Activated naive CD8-positive, alpha-beta T cell (primary cell): Measurements from ENCODE around the gene MEIOB.

ENCODE experiments used
- H3K27ac Mint-ChIP-seq: one replicate; pipeline ENCODE4 v1.8.0; 2021; ENCODE audit warnings: mixed read lengths
- H3K27me3 Mint-ChIP-seq: one replicate; pipeline ENCODE4 v1.8.0; 2021; ENCODE audit warnings: mixed read lengths
- H3K36me3 Mint-ChIP-seq: one replicate; pipeline ENCODE4 v1.8.0; 2021; ENCODE audit warnings: mixed read lengths
- H3K4me1 Mint-ChIP-seq: one replicate; pipeline ENCODE4 v1.8.0; 2021; ENCODE audit warnings: low read depth, mixed read lengths
- H3K4me3 Mint-ChIP-seq: one replicate; pipeline ENCODE4 v1.8.0; 2021; ENCODE audit warnings: mild to moderate bottlenecking, mixed read lengths
- H3K9me3 Mint-ChIP-seq: one replicate; pipeline ENCODE4 v1.8.0; 2021; ENCODE audit warnings: low read depth, mixed read lengths

MEIOB gene

DNA sequence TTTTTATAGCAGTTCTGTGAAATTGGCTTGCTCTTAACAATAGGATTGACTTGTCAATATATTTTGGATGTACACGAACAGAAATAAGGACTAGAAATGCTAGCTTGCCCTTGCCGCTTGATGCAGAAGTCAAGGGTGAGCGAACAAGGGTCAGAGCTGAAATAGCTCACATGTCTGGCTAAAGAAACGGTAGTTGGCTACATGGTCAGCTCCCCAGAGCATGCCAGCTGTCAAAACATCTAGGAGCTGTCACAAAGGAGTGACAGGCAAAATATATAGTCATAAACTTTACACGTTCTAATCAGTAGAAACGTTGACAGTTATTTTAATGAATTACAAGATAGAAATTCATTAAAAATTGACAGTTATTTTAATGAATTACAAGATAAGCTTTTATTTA lies 2.9 kb upstream of the MEIOB start:
- H3K9me3 Mint-ChIP-seq = no peaks in the 10 kb centered on the region
- peaks cover 17% of the 10 kb centered on the region for H3K27me3 Mint-ChIP-seq
- H3K4me1 Mint-ChIP-seq = peaks cover 4% of the 10 kb centered on the region
- H3K4me3 Mint-ChIP-seq = no peak overlapping the region
- H3K36me3 Mint-ChIP-seq = no peaks in the 10 kb centered on the region
- no peak overlapping the region for H3K27ac Mint-ChIP-seq

DNA sequence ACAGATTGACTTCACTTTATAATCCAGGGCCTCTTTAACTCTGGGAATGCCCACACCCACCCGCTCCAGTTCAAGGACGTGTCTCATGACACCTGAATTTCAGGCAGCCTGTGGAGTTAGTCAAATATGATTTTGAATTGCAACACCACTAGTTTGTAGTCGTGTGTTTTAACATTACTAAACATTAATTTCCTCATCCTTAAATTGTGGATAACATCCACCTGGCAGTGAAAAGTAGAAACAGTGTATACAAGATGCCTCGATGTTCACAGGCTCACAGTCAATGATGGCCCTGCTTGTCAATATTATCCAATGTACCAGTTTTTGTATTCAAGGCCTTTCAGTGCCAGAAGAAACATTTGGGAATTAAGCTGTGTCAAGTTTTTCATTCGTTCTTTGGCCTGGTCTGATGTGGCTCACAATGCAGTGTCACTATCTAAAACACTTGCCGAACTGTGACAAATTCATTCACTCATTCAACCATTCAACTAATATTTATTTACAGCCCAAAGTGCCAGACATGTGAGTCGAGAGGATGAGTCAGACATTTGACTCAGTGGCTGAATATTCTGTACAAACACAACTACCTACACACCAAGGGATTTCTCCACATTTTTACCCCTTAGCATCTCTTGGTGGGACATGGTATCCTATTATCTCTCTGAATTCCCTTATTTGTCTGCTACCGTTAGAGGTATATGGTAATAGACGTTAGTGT lies 1.4 kb downstream of the MEIOB start:
- Mint-ChIP-seq H3K27me3 (peaks cover 7% of the 10 kb centered on the region), H3K9me3 (no peaks in the 10 kb centered on the region)

DNA sequence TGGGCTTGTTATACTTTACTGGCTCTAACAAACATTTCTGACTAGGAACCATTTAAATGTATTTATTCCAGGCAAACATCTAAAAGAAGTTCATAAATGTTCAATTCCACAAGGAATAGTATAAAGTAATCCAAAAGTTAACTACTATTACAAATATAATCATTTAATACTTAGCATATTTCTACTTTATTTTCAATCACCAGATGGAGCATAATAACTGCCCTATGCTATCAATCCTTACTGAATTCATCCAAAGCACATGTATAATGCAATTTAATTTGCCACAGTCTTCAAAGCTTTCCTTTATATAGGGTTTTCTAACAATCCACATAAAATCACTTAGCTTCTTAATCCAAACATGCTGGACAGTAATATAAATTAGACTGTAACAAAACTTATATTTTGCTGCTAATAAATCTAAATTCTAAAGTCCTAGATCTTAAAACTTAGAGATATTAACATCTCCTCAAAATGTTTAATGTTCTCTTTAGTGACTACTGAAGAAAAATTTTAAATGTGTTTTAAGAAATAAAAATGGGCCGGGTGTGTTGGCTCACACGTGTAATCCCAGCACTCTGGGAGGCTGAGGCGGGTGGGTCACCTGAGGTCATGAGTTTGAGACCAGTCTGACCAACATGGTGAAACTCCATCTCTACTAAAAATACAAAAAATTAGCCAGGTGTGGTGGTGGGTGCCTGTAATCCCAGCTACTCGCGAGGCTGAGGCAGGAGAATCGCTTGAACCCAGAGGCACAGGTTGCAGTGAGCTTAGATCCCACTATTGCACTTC lies 5.9 kb downstream of the MEIOB start:
- H3K4me3 Mint-ChIP-seq = no peak overlapping the region
- no peaks in the 10 kb centered on the region for H3K9me3 Mint-ChIP-seq
- peaks cover 2% of the 10 kb centered on the region for H3K4me1 Mint-ChIP-seq
- H3K27ac Mint-ChIP-seq = no peak overlapping the region
- no peaks in the 10 kb centered on the region for H3K36me3 Mint-ChIP-seq
- no peaks in the 10 kb centered on the region for H3K27me3 Mint-ChIP-seq

More for the DNA sequence above, 1.4 kb downstream of the MEIOB start:
- H3K4me3 Mint-ChIP-seq = no peak overlapping the region
- peaks cover 4% of the 10 kb centered on the region for H3K4me1 Mint-ChIP-seq
- no peaks in the 10 kb centered on the region for H3K36me3 Mint-ChIP-seq
- no peak overlapping the region for H3K27ac Mint-ChIP-seq

DNA sequence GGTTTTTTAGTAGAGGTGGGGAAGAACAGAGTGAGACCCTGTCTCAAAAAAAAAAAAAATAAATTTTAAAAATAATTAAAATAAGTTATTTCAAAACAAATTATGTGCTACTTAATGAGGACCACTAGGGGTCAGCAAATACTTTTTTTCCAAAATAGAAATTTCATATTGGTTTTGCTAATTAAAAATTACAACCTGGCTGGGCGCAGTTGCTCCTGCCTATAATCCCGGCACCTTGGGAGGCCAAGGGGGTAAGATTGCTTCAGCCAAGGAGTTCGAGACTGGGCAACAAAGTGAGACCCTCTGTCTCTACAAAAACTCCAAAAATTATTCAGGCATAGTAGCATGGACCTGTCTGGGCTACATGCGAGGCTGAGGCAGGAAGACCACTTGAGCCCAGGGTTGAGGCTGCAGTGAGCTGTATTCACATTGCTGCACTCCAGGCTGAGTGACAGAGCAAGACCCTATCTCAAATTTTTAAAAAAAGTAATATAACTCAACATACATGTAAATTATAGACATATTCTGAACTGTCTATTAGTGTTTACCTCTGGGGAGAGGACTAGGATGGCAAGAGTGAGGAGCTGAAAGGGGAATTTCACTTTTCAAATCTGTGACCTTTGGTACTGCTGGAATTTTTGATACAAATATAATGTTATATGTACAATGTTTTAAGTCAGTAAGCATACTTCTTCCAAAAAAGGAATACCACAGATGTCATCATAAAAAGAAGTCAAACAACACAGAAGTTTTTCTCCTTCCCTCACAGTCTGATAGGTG lies 8.1 kb downstream of the MEIOB start:
- no peaks in the 10 kb centered on the region for H3K4me1 Mint-ChIP-seq
- H3K9me3 Mint-ChIP-seq = no peaks in the 10 kb centered on the region
- no peak overlapping the region for H3K27ac Mint-ChIP-seq
- no peak overlapping the region for H3K4me3 Mint-ChIP-seq
- no peaks in the 10 kb centered on the region for H3K36me3 Mint-ChIP-seq
- H3K27me3 Mint-ChIP-seq = no peaks in the 10 kb centered on the region

DNA sequence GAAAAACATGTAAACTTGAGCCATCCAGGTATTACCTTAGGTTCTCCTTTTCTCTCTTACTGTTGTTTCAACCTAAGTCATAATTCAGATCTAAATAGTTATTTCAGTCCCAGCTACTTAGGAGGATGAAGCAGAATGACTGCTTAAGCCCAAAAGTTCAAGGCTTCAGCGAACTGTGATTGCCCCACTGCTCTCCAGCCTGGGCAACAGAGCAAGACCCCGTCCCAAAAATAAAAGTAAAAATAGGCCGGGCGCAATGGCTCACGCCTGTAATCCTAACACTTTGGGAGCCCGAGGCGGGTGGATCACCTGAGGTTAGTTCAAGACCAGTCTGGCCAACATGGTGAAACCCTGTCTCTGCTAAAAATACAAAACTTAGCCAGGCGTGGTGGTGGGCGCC lies 9.6 kb downstream of the MEIOB start:
- Mint-ChIP-seq H3K36me3 (no peaks in the 10 kb centered on the region), H3K4me3 (no peak overlapping the region), H3K4me1 (peaks cover 3% of the 10 kb centered on the region), H3K27ac (no peak overlapping the region), H3K9me3 (no peaks in the 10 kb centered on the region), H3K27me3 (no peaks in the 10 kb centered on the region)

DNA sequence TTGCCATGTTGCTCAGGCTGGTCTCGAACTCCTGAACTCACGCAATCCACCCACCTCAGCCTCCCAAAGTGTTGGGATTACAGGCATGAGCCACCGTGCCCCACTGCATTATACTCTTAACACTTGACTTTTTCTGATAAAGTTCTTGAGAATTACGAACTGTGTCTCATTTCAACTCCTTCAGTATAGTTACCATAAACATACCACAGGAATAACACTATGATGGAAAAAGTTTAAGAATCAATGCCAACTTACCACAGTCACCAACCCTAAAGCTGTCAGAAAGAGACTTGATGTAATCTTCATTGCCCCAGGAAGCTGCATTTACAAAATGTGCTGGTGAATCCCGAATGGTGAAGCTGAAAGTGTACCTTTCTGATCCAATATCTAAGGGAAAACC lies 10.2 kb downstream of the MEIOB start:
- Mint-ChIP-seq H3K9me3 (no peaks in the 10 kb centered on the region), H3K36me3 (no peaks in the 10 kb centered on the region), H3K27me3 (no peaks in the 10 kb centered on the region), H3K4me3 (no peak overlapping the region), H3K4me1 (peaks cover 7% of the 10 kb centered on the region), H3K27ac (no peak overlapping the region)

DNA sequence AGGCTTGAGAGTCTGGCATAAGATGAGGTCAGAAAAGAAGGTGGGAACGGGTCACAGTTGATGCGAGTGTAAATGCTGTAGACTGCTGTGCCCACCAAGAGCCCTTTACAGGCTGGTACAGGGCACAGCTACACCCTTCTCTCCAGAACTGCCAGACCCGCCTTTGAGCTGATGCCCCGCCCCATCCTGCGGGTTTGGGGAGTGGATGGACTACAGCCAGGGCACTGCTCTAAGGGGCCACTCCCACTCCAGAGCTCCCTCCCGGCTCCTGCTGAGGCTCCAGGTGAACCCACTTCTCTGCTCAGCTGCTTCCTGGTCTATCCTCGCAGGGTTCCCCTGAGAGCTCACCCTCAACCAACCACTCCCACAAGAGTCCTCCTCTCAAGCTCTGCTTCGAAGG lies 12.3 kb downstream of the MEIOB start:
- Mint-ChIP-seq H3K36me3 (no peaks in the 10 kb centered on the region), H3K4me1 (peaks cover 20% of the 10 kb centered on the region), H3K27ac (no peak overlapping the region), H3K27me3 (no peaks in the 10 kb centered on the region), H3K4me3 (no peak overlapping the region), H3K9me3 (no peaks in the 10 kb centered on the region)

DNA sequence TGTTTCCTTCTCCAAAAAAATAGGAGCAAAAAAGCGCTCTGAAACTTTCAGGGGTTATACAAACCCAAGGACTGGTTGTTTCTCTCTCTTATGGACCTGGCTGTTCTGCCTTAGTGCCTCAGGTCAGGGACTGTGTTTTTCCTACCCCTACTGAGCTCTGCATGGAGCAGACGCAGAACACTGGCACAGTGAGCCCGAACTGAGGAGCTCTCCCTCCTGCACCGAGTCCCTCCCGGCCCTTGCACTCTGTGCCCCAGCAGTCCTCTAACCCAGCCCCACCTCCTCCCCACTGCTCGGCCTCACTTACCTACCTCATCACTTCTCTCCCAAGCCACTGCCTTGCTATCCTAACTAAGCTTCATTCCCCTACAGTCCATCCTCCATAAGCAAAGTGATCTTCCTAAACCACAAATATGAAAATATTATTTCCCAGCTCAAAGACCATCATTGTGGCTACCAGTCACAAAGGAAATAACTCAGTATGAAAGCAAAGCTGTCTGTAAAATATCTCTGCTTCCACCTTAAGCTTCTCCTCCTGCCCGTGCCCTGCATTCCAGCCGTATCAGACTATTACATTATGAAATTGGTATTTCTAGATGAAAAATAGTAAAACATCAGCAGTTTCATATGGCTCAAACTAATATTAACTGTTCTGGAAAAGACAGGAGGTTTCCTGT lies 13.6 kb downstream of the MEIOB start:
- Mint-ChIP-seq H3K9me3 (no peaks in the 10 kb centered on the region), H3K4me1 (peaks cover 24% of the 10 kb centered on the region), H3K27ac (no peak overlapping the region), H3K36me3 (no peaks in the 10 kb centered on the region), H3K4me3 (no peak overlapping the region), H3K27me3 (no peaks in the 10 kb centered on the region)

DNA sequence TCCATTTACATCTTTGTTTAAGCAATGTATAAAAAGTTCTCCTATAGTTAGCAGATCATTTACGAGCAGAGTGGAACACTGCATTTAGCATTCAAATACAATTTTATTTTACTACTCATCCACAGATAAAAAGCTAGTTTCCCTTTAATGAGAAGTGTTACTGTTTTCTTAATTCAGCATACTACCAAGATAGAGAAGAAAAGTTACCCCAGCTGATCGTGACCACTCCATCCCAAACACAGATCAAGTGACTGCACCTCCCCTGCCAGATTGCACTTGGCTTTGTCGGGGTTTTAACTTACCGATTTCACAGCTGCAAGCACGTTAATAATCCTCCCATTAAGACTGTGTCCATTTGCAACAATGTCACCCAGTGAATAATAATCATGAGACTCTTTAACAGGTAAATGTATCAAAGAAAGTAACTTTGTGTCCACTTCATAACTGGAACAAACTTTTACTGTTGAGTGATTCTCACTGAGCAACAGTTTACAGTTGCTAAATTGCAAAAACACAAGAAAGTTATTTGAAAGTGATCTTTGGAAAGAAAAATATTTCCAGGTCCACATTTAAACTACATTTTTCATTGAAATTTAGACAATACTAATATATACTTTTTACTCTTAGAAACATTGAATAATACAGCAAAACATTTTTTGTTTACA lies 14.4 kb downstream of the MEIOB start:
- H3K36me3 Mint-ChIP-seq = no peaks in the 10 kb centered on the region
- H3K27ac Mint-ChIP-seq = no peak overlapping the region
- peaks cover 24% of the 10 kb centered on the region for H3K4me1 Mint-ChIP-seq
- no peaks in the 10 kb centered on the region for H3K9me3 Mint-ChIP-seq
- H3K4me3 Mint-ChIP-seq = no peak overlapping the region
- no peaks in the 10 kb centered on the region for H3K27me3 Mint-ChIP-seq

DNA sequence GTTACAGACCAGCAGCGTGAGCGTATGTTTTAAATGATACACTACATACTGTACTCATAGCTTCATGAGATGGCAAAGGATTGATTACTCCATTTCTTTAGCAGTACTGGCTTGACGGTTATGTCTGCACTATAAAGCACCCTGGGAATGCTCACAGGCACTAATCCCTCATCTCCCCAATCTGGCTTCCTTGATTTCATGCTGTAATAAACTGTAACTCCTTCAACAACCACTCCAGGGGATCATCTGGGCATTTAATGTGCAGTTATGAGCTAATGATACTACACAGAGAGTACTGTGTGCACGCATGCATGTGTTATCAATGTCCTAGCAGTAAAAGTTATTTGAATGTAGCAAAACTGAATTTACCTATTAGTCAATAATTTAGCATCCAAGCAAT lies 20.2 kb downstream of the MEIOB start:
- Mint-ChIP-seq H3K4me1 (peaks cover 17% of the 10 kb centered on the region), H3K27ac (no peak overlapping the region), H3K36me3 (no peaks in the 10 kb centered on the region), H3K4me3 (no peak overlapping the region), H3K9me3 (no peaks in the 10 kb centered on the region), H3K27me3 (no peaks in the 10 kb centered on the region)

DNA sequence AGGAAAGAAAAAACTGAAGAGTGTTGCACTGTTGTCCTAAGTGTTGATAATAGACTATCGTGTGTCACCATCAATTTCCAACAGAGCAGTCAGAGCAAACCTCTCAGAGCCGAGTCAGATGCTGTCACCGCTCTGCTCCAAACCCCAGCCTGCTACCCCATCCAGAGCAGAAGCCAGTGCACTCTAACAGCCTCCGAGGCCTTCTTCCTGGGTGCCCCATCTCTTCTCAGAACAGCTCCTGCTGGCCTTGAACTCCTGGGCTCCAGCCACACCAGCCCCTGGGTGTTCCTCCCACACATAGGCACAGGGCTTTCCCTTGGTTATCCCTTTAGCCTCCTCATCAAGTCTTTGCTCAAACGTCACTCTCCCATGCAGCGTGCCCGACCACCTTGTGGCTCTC lies 21.0 kb downstream of the MEIOB start:
- no peaks in the 10 kb centered on the region for H3K27me3 Mint-ChIP-seq
- no peak overlapping the region for H3K4me3 Mint-ChIP-seq
- no peaks in the 10 kb centered on the region for H3K9me3 Mint-ChIP-seq
- H3K4me1 Mint-ChIP-seq = peaks cover 17% of the 10 kb centered on the region
- H3K36me3 Mint-ChIP-seq = no peaks in the 10 kb centered on the region
- no peak overlapping the region for H3K27ac Mint-ChIP-seq

DNA sequence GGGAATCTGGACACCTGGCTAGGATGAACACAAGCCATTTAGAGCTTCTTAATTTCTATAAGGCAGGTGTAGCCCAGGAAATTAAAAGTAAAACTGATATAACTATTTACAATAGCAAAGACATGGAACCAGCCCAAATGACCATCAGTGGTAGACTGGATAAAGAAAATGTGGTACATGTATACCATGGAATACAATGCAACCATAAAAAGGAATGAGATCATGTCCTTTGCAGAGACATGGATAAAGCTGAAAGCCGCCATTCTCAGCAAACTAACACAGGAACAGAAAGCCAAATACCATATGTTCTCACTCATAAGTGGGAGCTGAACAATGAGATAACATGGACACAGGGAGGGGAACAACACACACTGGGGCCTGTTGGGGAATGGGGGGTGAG lies 25.5 kb downstream of the MEIOB start:
- H3K4me3 Mint-ChIP-seq = no peak overlapping the region

DNA sequence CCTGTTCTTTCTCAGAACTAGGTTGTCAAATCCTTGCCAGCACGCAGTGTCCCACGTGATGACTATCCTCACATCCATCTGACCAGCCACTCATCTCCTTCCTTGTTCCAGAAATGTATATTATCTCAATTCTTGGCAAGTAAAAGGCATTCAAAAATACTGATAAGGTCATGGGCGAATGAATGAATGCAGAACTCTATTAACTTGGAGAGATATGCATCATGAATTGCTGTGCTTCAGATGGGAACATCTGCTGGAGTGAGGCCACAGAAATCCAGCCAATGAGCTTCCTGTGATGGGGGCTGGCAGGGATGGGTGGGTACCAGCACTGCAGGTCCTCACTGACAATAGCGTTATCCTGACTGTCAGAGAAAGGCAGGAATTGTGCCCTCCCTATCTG lies 26.0 kb downstream of the MEIOB start:
- Mint-ChIP-seq H3K27ac (no peak overlapping the region), H3K27me3 (no peaks in the 10 kb centered on the region), H3K4me3 (no peak overlapping the region), H3K36me3 (no peaks in the 10 kb centered on the region), H3K4me1 (no peaks in the 10 kb centered on the region), H3K9me3 (no peaks in the 10 kb centered on the region)

More for the DNA sequence above, 25.5 kb downstream of the MEIOB start:
- no peaks in the 10 kb centered on the region for H3K4me1 Mint-ChIP-seq
- no peaks in the 10 kb centered on the region for H3K9me3 Mint-ChIP-seq
- H3K36me3 Mint-ChIP-seq = no peaks in the 10 kb centered on the region
- no peak overlapping the region for H3K27ac Mint-ChIP-seq
- no peaks in the 10 kb centered on the region for H3K27me3 Mint-ChIP-seq

DNA sequence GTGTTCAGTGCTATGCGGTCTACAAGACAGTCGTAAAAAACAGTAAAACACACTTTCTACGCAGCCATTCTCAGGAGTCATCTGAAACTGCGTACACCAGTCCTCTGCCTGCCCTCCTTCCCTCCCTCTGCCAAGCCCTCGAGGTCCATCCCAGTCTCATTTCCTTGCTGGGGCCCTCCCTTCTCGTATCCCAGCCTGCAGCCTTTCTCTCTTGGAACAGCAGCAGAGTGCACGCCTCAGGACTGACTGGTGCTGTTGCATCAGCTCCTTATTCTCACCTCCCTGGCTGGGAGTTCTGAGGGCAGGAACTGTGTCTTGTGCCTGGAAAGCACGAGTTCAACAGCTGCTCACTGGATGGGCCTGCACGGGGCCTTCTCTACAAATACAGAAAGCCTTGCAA lies 32.4 kb downstream of the MEIOB start:
- Mint-ChIP-seq H3K27ac (no peak overlapping the region), H3K4me3 (no peak overlapping the region), H3K36me3 (no peaks in the 10 kb centered on the region), H3K9me3 (no peaks in the 10 kb centered on the region), H3K27me3 (no peaks in the 10 kb centered on the region), H3K4me1 (no peaks in the 10 kb centered on the region)
